HUES48 (cell line): ENCODE results near the gene SAMD3.

Experiments used
- H3K27ac ChIP-seq: one replicate; pipeline ENCODE4 v1.7.0; 2013; ENCODE audit warnings: low read depth, low read length, inconsistent platforms
- H3K27me3 ChIP-seq: 2 replicates; pipeline ENCODE4 v1.6.1; 2013; ENCODE audit warnings: mild to moderate bottlenecking, low read length; ENCODE audit not compliant: control insufficient read depth, insufficient read depth
- H3K36me3 ChIP-seq: 2 replicates; pipeline ENCODE4 v1.6.1; 2013; ENCODE audit warnings: low read length; ENCODE audit not compliant: control insufficient read depth, insufficient read depth
- H3K4me1 ChIP-seq: 2 replicates; pipeline ENCODE4 v1.6.1; 2013; ENCODE audit warnings: mild to moderate bottlenecking, low read length; ENCODE audit not compliant: control insufficient read depth, insufficient read depth
- H3K4me3 ChIP-seq: 2 replicates; pipeline ENCODE4 v1.5.1; 2013; ENCODE audit warnings: mild to moderate bottlenecking, low read depth, low read length
- H3K9ac ChIP-seq: 2 replicates; pipeline ENCODE4 v1.6.1; 2013; ENCODE audit warnings: mild to moderate bottlenecking, low read depth, low read length, moderate library complexity
- H3K9me3 ChIP-seq: 2 replicates; pipeline ENCODE4 v1.6.1; 2013; ENCODE audit warnings: low read length; ENCODE audit not compliant: control insufficient read depth, insufficient read depth

The SAMD3 gene

GRCh38 chr6:130113201-130113710 lies 109.5 kb downstream of the SAMD3 start:
- Histone ChIP-seq H3K27me3 (no peaks in the 10 kb centered on the region), H3K4me3 (no peak overlapping the region), H3K9ac (no peak overlapping the region), H3K9me3 (no peaks in the 10 kb centered on the region), H3K4me1 (no peaks in the 10 kb centered on the region), H3K27ac (no peak overlapping the region), H3K36me3 (no peaks in the 10 kb centered on the region)

GRCh38 chr6:130111031-130111430 lies 111.7 kb downstream of the SAMD3 start:
- Histone ChIP-seq H3K4me1 (no peaks in the 10 kb centered on the region), H3K27ac (no peak overlapping the region), H3K36me3 (no peaks in the 10 kb centered on the region), H3K9ac (no peak overlapping the region), H3K9me3 (no peaks in the 10 kb centered on the region), H3K27me3 (no peaks in the 10 kb centered on the region), H3K4me3 (no peak overlapping the region)

- Histone ChIP-seq H3K27ac (no peak overlapping the region), H3K4me3 (no peak overlapping the region), H3K4me1 (no peaks in the 10 kb centered on the region), H3K36me3 (no peaks in the 10 kb centered on the region), H3K27me3 (no peaks in the 10 kb centered on the region), H3K9me3 (no peaks in the 10 kb centered on the region), H3K9ac (no peak overlapping the region)
Measured at GRCh38 chr6:130107710-130108109, 115.0 kb downstream of the SAMD3 start.

- Histone ChIP-seq H3K9ac (no peak overlapping the region), H3K27me3 (no peaks in the 10 kb centered on the region), H3K36me3 (no peaks in the 10 kb centered on the region), H3K9me3 (no peaks in the 10 kb centered on the region), H3K27ac (no peak overlapping the region), H3K4me3 (no peak overlapping the region), H3K4me1 (no peaks in the 10 kb centered on the region)
Measured at GRCh38 chr6:130105996-130106704, 116.6 kb downstream of the SAMD3 start.

GRCh38 chr6:130099119-130099518 lies 123.6 kb downstream of the SAMD3 start:
- Histone ChIP-seq H3K27me3 (no peaks in the 10 kb centered on the region), H3K36me3 (no peaks in the 10 kb centered on the region), H3K4me1 (no peaks in the 10 kb centered on the region), H3K4me3 (no peak overlapping the region), H3K9me3 (no peaks in the 10 kb centered on the region), H3K9ac (no peak overlapping the region), H3K27ac (no peak overlapping the region)

GRCh38 chr6:130098317-130098716 lies 124.4 kb downstream of the SAMD3 start:
- no peak overlapping the region for H3K27ac ChIP-seq
- H3K4me3 ChIP-seq, result no peak overlapping the region
- no peaks in the 10 kb centered on the region for H3K36me3 ChIP-seq
- H3K27me3 ChIP-seq, result no peaks in the 10 kb centered on the region
- H3K9ac ChIP-seq, result no peak overlapping the region
- H3K4me1 ChIP-seq, result no peaks in the 10 kb centered on the region
- no peaks in the 10 kb centered on the region for H3K9me3 ChIP-seq
